Stomach (tissue), 9 donors: ENCODE measurements around the gene OR51B4. TPM values are rescaled to one million over a fixed set of nuclear protein-coding genes. Genes with fewer than 3 reads are reported as not detected.
A peak's percentile ranks its signal among the peaks of the same experiment; 100 is the strongest.
"Not testable (repeated sequence)": the region's sequence is repeated elsewhere in the genome, so short reads cannot be mapped to it uniquely, and the experiment has no call there.

Experiments
- DNase-seq, 2 donors: peaks; one replicate each; pipeline versions ENCODE4 v3.0.0 to v3.0.0-alpha.2; 2013 to 2019
- H3K27ac ChIP-seq, 5 donors: fragments of 200-600 bp in 4 of 5; sonication (generic) in 4 of 5; one replicate each; pipeline ENCODE4 v1.5.1; 2013 to 2019; ENCODE audit warnings: mild to moderate bottlenecking in 1 of 5, moderate library complexity in 1 of 5
- H3K27me3 ChIP-seq, 3 donors: fragments of 200-600 bp; sonication (generic); one replicate each; pipeline ENCODE4 v1.5.1; 2017 to 2019; ENCODE audit warnings: mixed run types in 1 of 3
- H3K36me3 ChIP-seq, 4 donors: fragments of 200-600 bp; sonication (generic); 1 replicate in 3 of 4; 2 replicates in 1 of 4; pipeline ENCODE4 v1.5.1; 2016 to 2019
- H3K4me1 ChIP-seq, 4 donors: fragments of 200-600 bp; sonication (generic); one replicate each; pipeline ENCODE4 v1.5.1; 2016 to 2019
- H3K4me3 ChIP-seq, 4 donors: fragments of 200-600 bp; sonication (generic) in 3 of 4; one replicate each; pipeline ENCODE4 v1.5.1; 2016 to 2019; ENCODE audit warnings: mild to moderate bottlenecking in 1 of 4
- H3K9me3 ChIP-seq, 4 donors: fragments of 200-600 bp; sonication (generic); one replicate each; pipeline ENCODE4 v1.5.1; 2016 to 2019
- EP300 ChIP-seq: sonication (generic); formaldehyde crosslinking; IDR thresholded peaks from one replicate; pipeline ENCODE4 v1.6.1; 2017; ENCODE audit warnings: antibody characterized with exemption
- POLR2A ChIP-seq, 4 donors: fragments of 450-650 bp; IDR thresholded peaks; one replicate each; pipeline ENCODE4 v1.6.1; 2016; ENCODE audit warnings: antibody characterized with exemption in 4 of 4, control low read depth in 2 of 4, mild to moderate bottlenecking in 1 of 4, moderate library complexity in 1 of 4
- POLR2AphosphoS5 ChIP-seq, 3 donors: sonication (generic); formaldehyde crosslinking; IDR thresholded peaks; one replicate each; pipeline ENCODE4 v1.6.1; 2016; ENCODE audit warnings: antibody characterized with exemption in 3 of 3
- WGBS, 5 donors: extraction: QIAGEN DNeasy Blood & Tissue Kit in 3 of 5; methylation state at CpG; one replicate each; pipeline versions ENCODE4 v1.1.5 to v1.1.7; 2013 to 2018; 5-methylcytosine and 5-hydroxymethylcytosine counted together
- intact Hi-C: fragments of 100-400 bp; cut with DNase I; formaldehyde crosslinking; loops from one replicate; pipeline ENCODE4 v1.15.1; 2023; ENCODE audit warnings: low total_unique reads
- polyA plus RNA-seq, 3 donors: library from polyadenylated mRNA; stranded (reverse); fragments of 200-250 nt; gene quantifications; one replicate each; pipeline ENCODE4 v1.2.3, GENCODE V29; 2013
- total RNA-seq, 5 donors: library from RNA; depleted of rRNA; stranded (reverse); fragments of >200 nt; gene quantifications; one replicate each; pipeline versions ENCODE4 v1.1.0 to v1.2.3, GENCODE V29; 2014 to 2016
- TF ChIP-seq, protein P1 (sequence below), 7 experiments: fragments of 450-650 bp in 4 of 7; fragments of 200-600 bp in 3 of 7; sonication (generic) in 3 of 7; IDR thresholded peaks; one replicate each; pipeline ENCODE4 v1.5.1; 2016 to 2019; ENCODE audit warnings: antibody characterized with exemption in 7 of 7, control low read depth in 2 of 7, mild to moderate bottlenecking in 1 of 7
- donor health status: healthy with polysubstance abuse.
- donor health status: Bipolar disorder and iron deficiency.
- donor health status: healthy.

Gene OR51B4
- total and polyA plus RNA-seq, 8 donors, result not detected

DNA sequence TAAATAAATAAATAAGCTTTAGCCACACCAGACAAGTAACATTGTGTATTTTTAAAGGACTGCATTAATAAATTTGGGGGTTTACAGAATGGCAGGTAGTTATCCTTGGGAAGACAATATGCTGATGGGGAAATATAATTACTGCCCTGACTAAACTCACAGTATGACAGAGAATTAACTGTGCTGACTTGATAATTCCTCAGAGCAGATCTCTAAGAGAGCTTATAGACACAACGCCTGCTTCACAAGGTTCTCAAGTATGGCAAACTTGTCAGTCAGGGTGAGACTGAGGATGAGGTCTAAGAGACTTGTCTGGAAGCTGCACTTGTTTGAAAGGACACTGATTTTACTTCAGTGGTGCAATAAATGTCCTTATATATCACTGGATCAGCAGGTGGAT is 3.3 kb downstream of the OR51B4 start:
- H3K4me1 ChIP-seq, result no peaks in the 10 kb centered on the region
- H3K27ac ChIP-seq, result no peak overlapping the region
- intact Hi-C loops, result no loop called here
- no peaks in the 10 kb centered on the region for H3K36me3 ChIP-seq
- no peaks in the 10 kb centered on the region for H3K27me3 ChIP-seq
- WGBS, 5 donors, result 0 to 83% (median 64%) methylated on average over 1 of the region's 1 CpG
- no peak for DNase-seq
- H3K9me3 ChIP-seq, result no peaks in the 10 kb centered on the region
- TF ChIP-seq POLR2AphosphoS5 (IDR thresholded peaks at IDR 0.05), result no peak
- TF ChIP-seq, protein P1, sequence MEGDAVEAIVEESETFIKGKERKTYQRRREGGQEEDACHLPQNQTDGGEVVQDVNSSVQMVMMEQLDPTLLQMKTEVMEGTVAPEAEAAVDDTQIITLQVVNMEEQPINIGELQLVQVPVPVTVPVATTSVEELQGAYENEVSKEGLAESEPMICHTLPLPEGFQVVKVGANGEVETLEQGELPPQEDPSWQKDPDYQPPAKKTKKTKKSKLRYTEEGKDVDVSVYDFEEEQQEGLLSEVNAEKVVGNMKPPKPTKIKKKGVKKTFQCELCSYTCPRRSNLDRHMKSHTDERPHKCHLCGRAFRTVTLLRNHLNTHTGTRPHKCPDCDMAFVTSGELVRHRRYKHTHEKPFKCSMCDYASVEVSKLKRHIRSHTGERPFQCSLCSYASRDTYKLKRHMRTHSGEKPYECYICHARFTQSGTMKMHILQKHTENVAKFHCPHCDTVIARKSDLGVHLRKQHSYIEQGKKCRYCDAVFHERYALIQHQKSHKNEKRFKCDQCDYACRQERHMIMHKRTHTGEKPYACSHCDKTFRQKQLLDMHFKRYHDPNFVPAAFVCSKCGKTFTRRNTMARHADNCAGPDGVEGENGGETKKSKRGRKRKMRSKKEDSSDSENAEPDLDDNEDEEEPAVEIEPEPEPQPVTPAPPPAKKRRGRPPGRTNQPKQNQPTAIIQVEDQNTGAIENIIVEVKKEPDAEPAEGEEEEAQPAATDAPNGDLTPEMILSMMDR (IDR thresholded peaks at IDR 0.05), result no peak
- TF ChIP-seq POLR2A (IDR thresholded peaks at IDR 0.05), result no peak
- no peak for TF ChIP-seq EP300
- no peak overlapping the region for H3K4me3 ChIP-seq

DNA sequence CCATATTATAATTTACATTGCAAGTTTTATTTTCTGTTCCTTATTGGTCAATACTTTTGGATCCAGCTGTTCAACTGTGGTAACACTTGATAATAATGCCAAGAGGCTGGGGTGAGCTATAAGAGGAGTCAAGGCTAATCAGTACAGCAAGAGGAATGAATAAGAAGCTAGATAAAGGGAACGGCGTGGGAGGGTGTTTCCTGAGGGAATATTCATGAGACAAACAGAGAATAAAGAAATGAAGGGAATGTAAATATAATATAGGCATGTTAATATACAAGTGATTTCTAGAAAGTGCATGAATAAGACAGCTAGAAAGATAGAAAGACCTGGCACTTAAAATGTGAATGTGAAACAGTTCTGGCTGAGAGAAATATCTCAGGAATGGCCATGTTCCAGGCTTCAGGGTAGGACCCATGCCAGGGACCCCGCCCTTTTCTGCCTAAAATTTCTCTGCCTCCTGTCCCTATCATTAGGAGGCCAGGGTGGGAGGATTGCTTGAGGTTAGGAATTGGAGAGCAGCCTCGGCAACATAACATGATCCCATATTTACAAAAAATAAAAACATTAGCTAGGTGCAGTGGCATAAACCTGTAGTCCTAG is 3.9 kb downstream of the OR51B4 start:
- Histone ChIP-seq H3K4me1 (no peaks in the 10 kb centered on the region), H3K36me3 (no peaks in the 10 kb centered on the region), H3K9me3 (no peaks in the 10 kb centered on the region), H3K27ac (no peak overlapping the region), H3K27me3 (no peaks in the 10 kb centered on the region), H3K4me3 (no peak overlapping the region)
- no peak for DNase-seq
- no peak for TF ChIP-seq POLR2A (IDR thresholded peaks at IDR 0.05)
- TF ChIP-seq, protein P1 (IDR thresholded peaks at IDR 0.05), result no peak
- no peak for TF ChIP-seq EP300
- no peak for TF ChIP-seq POLR2AphosphoS5 (IDR thresholded peaks at IDR 0.05)
- intact Hi-C loops, result no loop called here
- 33 to 64% (median 52%) methylated on average over 4 of the region's 4 CpGs for WGBS, 5 donors

DNA sequence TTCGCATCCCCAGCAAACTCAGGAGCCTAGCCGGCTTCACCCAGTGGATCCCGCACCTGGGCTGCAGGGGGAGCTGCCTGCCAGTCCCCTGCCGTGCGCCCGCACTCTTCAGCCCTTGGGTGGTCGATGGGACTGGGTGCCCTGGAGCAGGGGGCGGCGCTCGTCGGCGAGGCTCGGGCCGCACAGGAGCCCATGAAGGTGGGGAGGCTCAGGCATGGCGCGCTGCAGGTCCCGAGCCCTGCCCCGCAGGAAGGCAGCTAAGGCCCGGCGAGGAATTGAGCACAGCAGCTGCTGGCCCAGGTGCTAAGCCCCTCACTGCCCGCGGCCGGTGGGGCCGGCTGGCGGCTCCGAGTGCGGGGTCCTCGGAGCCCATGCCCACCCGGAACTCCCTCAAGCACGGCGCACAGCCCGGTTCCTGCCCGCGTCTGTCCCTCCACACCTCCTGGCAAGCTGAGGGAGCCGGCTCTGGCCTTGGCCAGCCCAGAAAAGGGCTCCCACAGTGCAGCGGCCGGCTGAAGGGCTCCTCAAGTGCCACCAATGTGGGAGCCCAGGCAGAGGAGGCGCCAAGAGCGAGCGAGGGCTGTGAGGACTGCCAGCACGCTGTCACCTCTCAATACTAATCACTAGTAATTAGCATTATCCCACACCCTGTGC is 7.3 kb downstream of the OR51B4 start:
- DNase-seq, H3K36me3 ChIP-seq, intact Hi-C loops, H3K4me3 ChIP-seq, H3K27me3 ChIP-seq, H3K27ac ChIP-seq, H3K4me1 ChIP-seq, H3K9me3 ChIP-seq: not testable (repeated sequence)
- whole genome bisulfite sequencing, 5 donors, result 93 to 96% (median 94%) methylated on average over 23 to 41 of the region's 41 CpGs

DNA sequence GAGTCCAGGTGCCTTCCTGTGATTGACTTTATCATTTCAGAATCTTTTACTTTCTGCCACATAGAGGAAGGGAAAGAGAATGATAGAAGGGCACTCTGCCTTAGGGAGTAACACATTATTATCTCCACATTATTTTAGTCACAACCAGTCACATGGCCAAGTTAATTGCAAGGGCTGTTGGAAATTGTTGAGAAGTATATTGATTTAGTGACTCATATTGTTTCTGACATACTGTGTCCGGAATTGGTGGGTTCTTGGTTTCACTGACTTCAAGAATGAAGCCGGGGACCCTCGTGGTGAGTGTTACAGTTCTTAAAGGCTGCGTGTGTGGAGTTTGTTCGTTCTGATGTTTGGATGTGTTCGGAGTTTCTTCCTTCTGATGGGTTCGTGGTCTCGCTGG is 8.7 kb downstream of the OR51B4 start:
- DNase-seq, result no peak
- WGBS, 5 donors, result 87 to 91% (median 88%) methylated on average over 8 of the region's 8 CpGs
- Histone ChIP-seq H3K36me3 (no peaks in the 10 kb centered on the region), H3K27me3 (no peaks in the 10 kb centered on the region), H3K9me3 (no peaks in the 10 kb centered on the region), H3K4me1 (no peaks in the 10 kb centered on the region), H3K27ac (no peak overlapping the region), H3K4me3 (no peak overlapping the region)
- TF ChIP-seq, protein P1 (IDR thresholded peaks at IDR 0.05), result no peak
- TF ChIP-seq EP300 (no peak), POLR2AphosphoS5 (IDR thresholded peaks at IDR 0.05) (no peak), POLR2A (IDR thresholded peaks at IDR 0.05) (no peak)
- intact Hi-C loops, result no loop called here

DNA sequence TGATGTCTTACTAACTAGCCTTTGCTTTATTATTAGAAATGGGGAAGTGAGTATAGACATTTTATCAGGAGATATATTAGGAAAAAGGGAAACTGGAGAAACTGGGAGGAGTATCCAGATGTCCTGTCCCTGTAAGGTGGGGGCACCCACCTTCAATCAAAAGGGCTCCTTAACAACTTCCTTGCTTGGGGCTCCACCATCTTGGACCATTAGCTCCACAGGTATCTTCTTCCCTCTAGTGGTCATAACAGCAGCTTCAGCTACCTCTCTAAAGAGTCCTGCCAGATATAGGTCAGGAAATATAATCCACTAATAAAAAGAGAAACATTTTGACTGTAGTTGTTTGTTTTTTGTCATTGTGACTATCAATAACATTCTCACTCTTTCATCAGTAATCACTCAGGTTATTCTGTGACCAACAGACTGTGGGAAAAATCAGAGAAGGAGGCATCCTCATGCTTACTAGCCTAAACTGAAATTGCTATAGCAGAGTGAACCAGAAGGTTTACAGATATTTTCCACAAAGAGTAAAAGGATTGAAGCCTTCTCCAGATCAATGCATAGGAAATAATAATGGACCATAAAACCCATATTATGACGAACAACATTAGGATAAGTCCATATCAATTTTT is 10.4 kb downstream of the OR51B4 start:
- WGBS, 5 donors, result 73 to 89% (median 83%) methylated on average over 1 of the region's 1 CpG
- Histone ChIP-seq H3K27me3 (no peaks in the 10 kb centered on the region), H3K4me1 (no peaks in the 10 kb centered on the region), H3K27ac (no peak overlapping the region), H3K4me3 (no peak overlapping the region), H3K36me3 (no peaks in the 10 kb centered on the region), H3K9me3 (no peaks in the 10 kb centered on the region)
- TF ChIP-seq POLR2AphosphoS5 (IDR thresholded peaks at IDR 0.05), result no peak
- TF ChIP-seq, protein P1 (IDR thresholded peaks at IDR 0.05), result peak in 3 of 7 experiments; percentile 9 to 16 (median 11)
- DNase-seq, result peak in 1 of 2 donors; percentile 39
- intact Hi-C loops, result no loop called here
